Stimulated activated CD4-positive, alpha-beta T cell treated with anti-CD3 and anti-CD28 coated beads, Interleukin-1b, Interleukin-23, amount 100 ng/mL, for 4 hours (primary cell): ENCODE measurements around the gene TMEM106B.
A peak's percentile ranks its signal among the peaks of the same experiment; 100 is the strongest.
"Not testable (repeated sequence)": the region's sequence is repeated elsewhere in the genome, so short reads cannot be mapped to it uniquely, and the experiment has no call there.

Experiments
- DNase-seq, 2 donors: peaks; one replicate each; pipeline ENCODE4 v3.0.0-alpha.2; 2020; ENCODE audit warnings: low read depth in 2 of 2

The TMEM106B gene

DNA sequence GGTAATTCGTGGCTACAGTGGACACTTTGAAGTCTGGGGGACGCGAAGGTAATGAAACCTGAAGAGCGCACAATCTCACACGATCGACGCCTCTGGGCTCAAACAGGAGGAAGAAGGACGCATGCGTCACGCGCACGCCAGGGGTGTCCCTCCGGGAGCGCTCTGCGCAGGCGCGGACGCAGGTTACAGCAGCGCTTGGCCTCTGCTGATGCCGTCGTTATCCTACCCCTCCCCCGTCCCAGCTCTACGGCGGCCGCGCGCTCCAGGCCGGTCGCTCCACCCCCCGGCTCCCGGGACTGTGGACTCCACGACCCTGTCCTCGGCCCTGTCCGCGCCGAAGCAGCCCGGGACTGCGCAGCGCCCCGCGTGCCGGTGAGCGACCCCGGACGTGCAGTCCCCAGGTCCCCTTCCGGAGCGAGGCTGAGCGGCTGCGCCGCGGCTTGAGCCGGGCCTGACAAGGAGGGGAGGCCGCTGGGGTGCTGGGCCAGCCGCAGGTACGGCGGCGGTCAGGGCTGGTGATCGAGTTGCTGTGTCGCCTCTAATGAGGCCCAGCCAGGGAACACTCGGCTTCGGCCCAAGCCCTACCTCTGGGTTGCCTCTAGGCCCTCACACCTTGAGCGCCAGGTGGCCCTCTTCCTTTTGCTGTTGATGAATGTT lies at the start of gene TMEM106B:
TMEM106B (plus strand) TSS at position 241 of the 657 bp plus-strand sequence. CDS start 3,517 bp downstream, outside the sequence.
- DNase-seq, result peak; percentile 95 to 96

DNA sequence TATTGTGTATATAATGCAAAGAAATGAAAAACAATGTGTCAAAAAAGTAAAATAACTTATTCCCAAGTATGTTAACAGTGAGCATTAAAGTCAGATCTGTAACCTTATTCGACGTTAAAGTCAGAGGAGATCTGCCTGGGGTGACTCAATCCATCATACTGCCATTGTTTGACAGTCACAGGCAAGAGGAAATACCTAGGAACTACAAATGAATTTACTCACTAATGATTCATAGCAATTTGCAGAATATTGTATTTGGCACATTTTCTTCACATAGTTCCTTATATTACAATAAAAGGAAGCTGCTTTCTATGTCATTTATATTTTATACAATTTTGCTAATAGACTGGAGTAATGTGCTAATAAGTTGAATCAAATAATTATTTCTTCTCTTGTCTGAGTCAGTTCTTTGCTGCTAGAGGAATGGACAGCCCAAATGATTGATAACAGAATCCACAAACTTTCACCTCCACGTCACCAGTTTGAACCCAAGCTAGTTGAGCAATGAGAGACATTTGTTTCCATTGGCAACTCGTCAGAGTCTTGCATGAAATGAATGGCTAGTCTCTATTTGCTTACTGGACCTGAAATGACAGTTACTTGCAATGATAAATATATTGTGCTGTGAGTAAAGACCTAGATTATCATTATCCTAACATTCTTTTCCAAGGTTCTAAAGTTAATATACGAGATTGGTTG lies 48.5 kb upstream of the TMEM106B start:
- no peak for DNase-seq

- not testable (repeated sequence) for DNase-seq
These were observed 43.0 kb upstream of the TMEM106B start for GRCh38 chr7:12168065-12168464.

DNA sequence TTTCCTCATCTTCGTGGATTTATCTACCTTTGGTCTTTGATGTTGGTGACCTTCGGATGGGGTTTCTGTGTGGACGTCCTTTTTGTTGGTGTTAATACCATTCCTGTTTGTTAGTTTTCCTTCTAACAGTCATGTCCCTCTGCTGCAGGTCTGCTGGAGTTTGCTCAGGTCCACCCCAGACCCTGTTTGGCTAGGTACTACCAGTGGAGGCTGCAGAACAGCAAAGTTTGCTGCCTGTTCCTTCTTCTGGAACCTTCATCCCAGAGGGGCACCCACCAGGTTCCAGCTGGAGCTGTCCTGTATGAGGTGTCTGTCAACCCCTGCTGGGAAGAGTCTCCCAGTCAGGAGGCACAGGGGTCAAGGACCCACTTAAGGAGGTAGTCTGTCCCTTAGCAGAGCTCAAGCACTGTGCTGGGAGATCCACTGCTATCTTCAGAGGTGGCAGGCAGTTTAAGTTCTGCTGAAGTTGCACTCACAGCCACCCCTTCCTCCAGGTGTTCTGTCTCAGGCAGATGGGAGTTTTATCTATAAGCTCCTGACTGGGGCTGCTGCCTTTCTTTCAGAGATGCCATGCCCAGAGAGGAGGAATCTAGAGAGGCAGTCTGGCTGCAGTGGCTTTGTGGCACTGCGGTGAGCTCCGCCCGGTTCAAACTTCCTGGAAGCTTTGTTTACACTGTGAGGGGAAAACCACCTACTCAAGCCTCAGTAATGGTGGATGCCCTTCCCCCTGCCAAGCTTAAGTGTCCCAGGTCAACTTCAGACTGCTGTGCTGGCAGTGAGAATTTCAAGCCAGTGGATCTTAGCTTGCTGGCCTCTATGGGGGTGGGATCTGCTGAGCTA lies 40.9 kb upstream of the TMEM106B start:
- not testable (repeated sequence) for DNase-seq

DNA sequence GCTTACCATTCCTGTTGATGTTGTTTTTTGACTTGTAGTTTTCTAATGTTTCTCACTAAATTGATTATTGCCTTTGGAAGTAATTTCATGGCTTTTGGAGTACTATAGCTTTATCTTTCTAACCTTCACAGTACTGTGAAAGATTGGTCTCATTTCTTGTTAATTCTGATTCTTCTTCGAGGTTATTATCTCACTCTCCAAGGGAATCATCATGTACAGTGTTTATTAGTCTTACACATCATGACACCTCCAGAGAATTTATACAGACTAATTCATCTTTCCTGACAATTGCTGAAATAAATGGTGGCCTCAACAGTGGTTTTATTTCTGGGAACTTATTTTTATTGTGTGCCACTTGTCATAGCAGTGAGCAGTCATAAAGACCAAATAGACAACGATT lies 37.4 kb upstream of the TMEM106B start:
- DNase-seq, result no peak

GRCh38 chr7:12174931-12175330 lies 36.2 kb upstream of the TMEM106B start:
- DNase-seq, result no peak

- no peak for DNase-seq
These were observed 32.8 kb upstream of the TMEM106B start for GRCh38 chr7:12178317-12178716.

- no peak for DNase-seq
These were observed 16.7 kb upstream of the TMEM106B start for GRCh38 chr7:12194426-12194825.

DNA sequence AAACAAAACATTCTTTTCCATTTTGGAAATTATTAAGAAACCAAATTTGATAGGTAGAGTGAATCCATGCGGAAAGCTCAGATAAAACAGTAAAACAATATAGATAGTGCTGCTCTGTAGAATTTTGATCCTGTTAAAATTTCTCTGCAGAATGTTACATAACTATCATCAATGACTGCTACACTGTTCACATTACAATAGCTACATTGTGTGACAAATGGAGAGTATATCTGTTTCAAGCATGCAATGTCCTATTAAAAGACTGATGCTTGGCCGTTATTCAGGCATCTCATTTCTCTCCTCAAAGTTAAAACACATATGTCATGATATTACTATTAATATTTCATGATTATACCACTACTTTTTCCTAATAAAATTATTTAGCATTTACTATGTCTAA lies 14.7 kb upstream of the TMEM106B start:
- no peak for DNase-seq

GRCh38 chr7:12199363-12199762 lies 11.7 kb upstream of the TMEM106B start:
- DNase-seq, result no peak

GRCh38 chr7:12207046-12207445 lies 4.0 kb upstream of the TMEM106B start:
- DNase-seq, result no peak

DNA sequence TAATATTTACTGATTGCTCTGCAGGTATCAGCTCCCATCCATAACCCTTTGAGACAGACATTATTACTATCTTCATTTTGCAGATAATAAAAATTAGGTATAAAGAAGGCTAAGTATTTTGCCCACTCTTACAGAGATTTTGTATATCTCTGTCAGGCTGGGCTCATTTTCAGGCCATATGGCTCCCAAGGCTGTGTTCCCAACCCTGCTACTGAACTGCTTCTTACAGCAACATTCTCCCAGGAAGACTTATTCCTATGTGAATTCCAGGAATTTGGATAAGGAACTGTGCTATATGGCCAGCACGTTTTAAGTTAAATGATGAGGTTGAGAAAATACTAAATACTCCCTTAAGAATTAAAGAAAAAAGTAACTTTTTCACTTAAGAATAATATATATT lies 1.9 kb upstream of the TMEM106B start:
- DNase-seq, result no peak

DNA sequence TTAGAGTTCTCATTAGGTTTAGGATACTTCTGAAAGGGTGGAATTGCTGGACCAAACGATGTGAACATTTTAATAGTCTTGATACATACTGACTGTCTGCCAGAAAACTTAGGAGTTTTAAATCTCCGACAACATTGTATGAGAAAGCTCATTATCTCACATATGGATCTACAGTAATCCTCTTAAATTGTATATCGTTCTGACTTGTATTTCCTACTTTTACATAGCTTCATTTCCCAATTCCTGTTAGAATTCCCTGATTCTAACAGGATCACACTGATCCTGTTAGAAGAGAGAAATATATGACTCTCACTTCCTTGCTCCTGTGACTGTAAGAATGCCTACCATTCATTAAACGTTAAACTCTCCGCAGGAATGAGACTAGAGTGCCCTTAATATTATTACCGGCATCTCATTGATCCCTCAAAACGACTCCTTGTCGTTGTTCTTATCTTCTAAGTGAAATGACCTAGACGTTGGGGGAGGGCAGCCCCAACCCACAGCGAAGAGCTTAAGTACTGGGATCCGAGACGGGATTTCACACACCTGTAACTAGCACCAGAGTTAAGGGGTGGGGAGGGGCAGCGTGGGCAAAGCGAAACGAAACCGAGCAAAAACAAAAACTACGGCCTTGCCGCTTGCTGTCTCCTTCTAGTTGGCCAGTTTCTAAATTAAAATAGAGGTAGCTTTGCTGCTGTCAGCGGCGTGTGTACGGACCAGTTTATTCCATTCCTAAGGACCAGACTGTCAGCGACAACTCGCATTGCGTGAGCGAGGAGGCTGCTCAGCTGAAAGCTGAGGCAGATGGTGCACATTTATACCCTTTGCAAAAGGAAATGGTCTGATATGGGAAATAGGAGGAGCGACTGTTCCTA lies 678 bp upstream of the TMEM106B start:
- peak in 1 of 2 donors; percentile 32 for DNase-seq

- no peak for DNase-seq
These were observed 804 bp downstream of the TMEM106B start for GRCh38 chr7:12211711-12212485.

DNA sequence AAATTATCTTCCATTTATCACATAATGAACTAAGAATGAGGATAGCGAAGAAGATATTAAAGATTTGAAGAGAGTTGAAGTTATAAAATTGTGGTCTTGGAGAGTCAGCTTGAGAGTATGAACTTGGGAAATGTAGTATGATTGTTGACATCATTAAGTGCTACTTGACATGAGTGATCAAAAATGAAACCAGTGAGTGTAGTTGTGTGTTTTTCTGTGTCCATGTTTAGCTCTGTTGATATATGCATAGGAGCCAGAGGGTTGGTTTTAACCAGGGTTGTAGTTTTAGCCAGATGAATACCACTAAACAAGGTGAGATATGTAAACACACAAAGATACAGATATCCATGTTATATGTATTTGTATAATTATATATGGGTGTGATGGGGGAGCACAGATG lies 6.2 kb downstream of the TMEM106B start:
- DNase-seq, result no peak

GRCh38 chr7:12220389-12221046 lies 9.4 kb downstream of the TMEM106B start:
- DNase-seq, result no peak

DNA sequence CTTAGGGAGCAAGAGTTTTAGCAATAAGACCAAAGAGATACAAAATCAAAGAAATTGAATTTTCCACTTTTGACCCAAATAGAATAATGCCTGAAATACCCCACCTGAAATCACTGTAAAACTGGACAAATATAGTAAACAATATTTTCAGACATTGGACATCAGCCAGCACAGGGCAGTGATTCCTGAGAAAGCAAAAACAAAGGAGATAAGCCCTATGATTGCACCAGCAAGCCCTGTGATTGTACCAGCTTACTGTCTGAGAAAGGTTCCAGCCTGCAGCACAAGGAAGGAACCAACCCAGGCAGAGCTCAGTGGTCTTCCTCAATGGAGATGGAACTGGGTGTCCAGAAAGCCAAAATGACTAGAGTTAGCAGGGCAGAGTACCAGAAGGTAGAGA lies 10.3 kb downstream of the TMEM106B start:
- DNase-seq, result no peak

- no peak for DNase-seq
These were observed 11.9 kb downstream of the TMEM106B start for GRCh38 chr7:12222889-12223579.

GRCh38 chr7:12225017-12225416 lies 13.9 kb downstream of the TMEM106B start:
- not testable (repeated sequence) for DNase-seq

GRCh38 chr7:12226756-12227155 lies 15.7 kb downstream of the TMEM106B start:
- no peak for DNase-seq
